HCT116 (cell line): ENCODE results near the gene EVI5. TPM values are rescaled to one million over a fixed set of nuclear protein-coding genes. Genes with fewer than 3 reads are reported as not detected.
A peak's percentile ranks its signal among the peaks of the same experiment; 100 is the strongest.

Source experiments
- ATAC-seq: fragments of 200-7000 bp; cut with Tn5 transposase; 2 replicates; pipeline ENCODE4 v1.9.1; 2020; ENCODE audit warnings: mild to moderate bottlenecking, moderate library complexity
- BruUV-seq: library from RNA; stranded (reverse); fragments of 400-500 nt; replicated peaks from 2 replicates; lab custom pipeline; 2021; lab: Mats Ljungman, UMichigan
- CTCF ChIA-PET: fragments of 300-600 bp; sonication (Branson Sonifier 250); formaldehyde crosslinking; loops from one replicate; lab custom pipeline; 2021; ENCODE audit warnings: antibody characterized with exemption; lab: Charles Lee
- POLR2A ChIA-PET: fragments of 300-600, 350-600 bp; sonication (Branson Sonifier 250); formaldehyde crosslinking; loops from one replicate; lab custom pipeline; 2021; ENCODE audit warnings: antibody characterized with exemption; lab: Charles Lee
- RAD21 ChIA-PET, 2 experiments: fragments of 300-600 bp; sonication (Branson Sonifier 250); formaldehyde crosslinking; loops; one replicate each; lab custom pipeline; 2023; ENCODE audit warnings: low total read pairs in 2 of 2; ENCODE audit not compliant: uncharacterized antibody in 2 of 2, unreplicated experiment in 2 of 2, low non-redundant PET in 1 of 2; lab: Charles Lee
- DNase-seq: peaks from one replicate; pipeline ENCODE4 v3.0.0-alpha.2; 2010; ENCODE audit warnings: low read depth, low spot score
- H2AFZ ChIP-seq: fragments of 200-600 bp; shearing (Covaris generic), sonication (generic); 2 replicates; pipeline ENCODE4 v1.6.1; 2017; ENCODE audit warnings: low read depth, mixed run types, mixed read lengths, antibody characterized with exemption, low read length; ENCODE audit not compliant: poor library complexity, severe bottlenecking
- H3K27ac ChIP-seq: 2 replicates; pipeline ENCODE4 v1.5.1; 2012; ENCODE audit warnings: low read depth, low read length
- H3K27me3 ChIP-seq: fragments of 200-600 bp; sonication (generic); 2 replicates; pipeline ENCODE4 v1.6.1; 2016; ENCODE audit warnings: mixed run types, low read length, mixed read lengths; ENCODE audit not compliant: insufficient read depth
- H3K36me3 ChIP-seq, 2 experiments: fragments of 200-500 bp in 1 of 2; fragments of 200-600 bp in 1 of 2; sonication (Bioruptor generic) in 1 of 2; sonication (generic) in 1 of 2; 2 replicates each; pipeline versions ENCODE4 v1.5.1 to v1.6.1; 2014 to 2016; ENCODE audit warnings: low read length in 2 of 2, inconsistent platforms in 1 of 2, mixed read lengths in 1 of 2, mixed run types in 1 of 2; ENCODE audit not compliant: insufficient read depth in 2 of 2, control insufficient read depth in 1 of 2
- H3K4me1 ChIP-seq, 2 experiments: fragments of 200-600 bp in 1 of 2; sonication (generic) in 1 of 2; 2 replicates each; pipeline versions ENCODE4 v1.5.1 to v1.6.1; 2012 to 2017; ENCODE audit warnings: low read length in 2 of 2, inconsistent platforms in 1 of 2, mild to moderate bottlenecking in 1 of 2, mixed read lengths in 1 of 2, mixed run types in 1 of 2, moderate library complexity in 1 of 2; ENCODE audit not compliant: insufficient read depth in 2 of 2, control insufficient read depth in 1 of 2
- H3K4me2 ChIP-seq: fragments of 200-600 bp; sonication (generic); 2 replicates; pipeline ENCODE4 v1.6.1; 2017; ENCODE audit warnings: mixed run types, low read length, mixed read lengths
- H3K4me3 ChIP-seq, 2 experiments: fragments of 200-600 bp in 1 of 2; sonication (generic) in 1 of 2; replicated peaks in 1 of 2; 2 replicates each; pipeline ENCODE4 v1.5.1; 2011 to 2016; ENCODE audit warnings: low read length in 2 of 2, control low read depth in 1 of 2, low read depth in 1 of 2, mild to moderate bottlenecking in 1 of 2, mixed read lengths in 1 of 2, mixed run types in 1 of 2
- H3K79me2 ChIP-seq: fragments of 200-600 bp; sonication (generic); 2 replicates; pipeline ENCODE4 v1.6.1; 2017; ENCODE audit warnings: mild to moderate bottlenecking, mixed run types, low read length, moderate library complexity, mixed read lengths; ENCODE audit not compliant: insufficient read depth
- H3K9ac ChIP-seq: fragments of 200-600 bp; sonication (generic); 2 replicates; pipeline ENCODE4 v1.6.1; 2016; ENCODE audit warnings: low read length, mixed read lengths
- H3K9me2 ChIP-seq: fragments of 200-600 bp; sonication (generic), shearing (Covaris generic); 2 replicates; pipeline ENCODE4 v1.6.1; 2017; ENCODE audit warnings: mixed run types, mild to moderate bottlenecking, moderate library complexity; ENCODE audit not compliant: insufficient read depth
- H3K9me3 ChIP-seq, 2 experiments: fragments of 200-500 bp in 1 of 2; fragments of 200-600 bp in 1 of 2; sonication (Bioruptor generic) in 1 of 2; sonication (generic) in 1 of 2; 2 replicates each; pipeline ENCODE4 v1.6.1; 2014 to 2017; ENCODE audit warnings: low read length in 2 of 2, mixed read lengths in 2 of 2, inconsistent platforms in 1 of 2, low read depth in 1 of 2, mild to moderate bottlenecking in 1 of 2, mixed run types in 1 of 2, moderate library complexity in 1 of 2; ENCODE audit not compliant: control insufficient read depth in 1 of 2, insufficient read depth in 1 of 2
- H4K20me1 ChIP-seq: fragments of 200-600 bp; sonication (generic), shearing (Covaris generic); 2 replicates; pipeline ENCODE4 v1.6.1; 2017; ENCODE audit warnings: mixed run types, mild to moderate bottlenecking, moderate library complexity; ENCODE audit not compliant: insufficient read depth
- CEBPB ChIP-seq: IDR thresholded peaks from 2 replicates; pipeline ENCODE4 v1.6.1; 2012; ENCODE audit warnings: low read depth
- EZH2 ChIP-seq: fragments of 200-600 bp; sonication (generic); IDR thresholded peaks from 2 replicates; pipeline ENCODE4 v1.6.1; 2017; ENCODE audit warnings: antibody characterized with exemption, mixed run types
- EZH2phosphoT487 ChIP-seq: fragments of 200-600 bp; IDR thresholded peaks from 2 replicates; pipeline ENCODE4 v1.6.1; 2018; ENCODE audit warnings: antibody characterized with exemption, borderline replicate concordance
- POLR2AphosphoS5 ChIP-seq: IDR thresholded peaks from 2 replicates; pipeline ENCODE4 v1.6.1; 2011; ENCODE audit warnings: mild to moderate bottlenecking, low read depth, low read length, moderate library complexity
- SRF ChIP-seq: IDR thresholded peaks from 2 replicates; pipeline ENCODE4 v1.6.1; 2012; ENCODE audit warnings: low read depth
- ZFX ChIP-seq: fragments of 450-650 bp; IDR thresholded peaks from 2 replicates; pipeline ENCODE4 v1.6.1; 2017
- ZNF274 ChIP-seq: fragments of 200-500 bp; sonication (Bioruptor generic); IDR thresholded peaks from 2 replicates; pipeline ENCODE4 v1.6.1; 2014; ENCODE audit warnings: mild to moderate bottlenecking, low read depth, low read length, inconsistent platforms
- intact Hi-C: fragments of 100-400 bp; cut with micrococcal nuclease; formaldehyde crosslinking; loops from 2 replicates; pipeline ENCODE4 v1.10.0; 2022
- total RNA-seq: library from RNA; stranded (reverse); gene quantifications from one replicate; pipeline ENCODE4 v1.2.1, GENCODE V29; 2021; ENCODE audit not compliant: unreplicated experiment
- TF ChIP-seq, protein P1 (sequence below): IDR thresholded peaks from 2 replicates; pipeline ENCODE4 v1.6.1; 2012

The EVI5 gene
- total RNA-seq, 1 experiment from 2014 or later, result 21.8 TPM

- TF ChIP-seq, protein P1, sequence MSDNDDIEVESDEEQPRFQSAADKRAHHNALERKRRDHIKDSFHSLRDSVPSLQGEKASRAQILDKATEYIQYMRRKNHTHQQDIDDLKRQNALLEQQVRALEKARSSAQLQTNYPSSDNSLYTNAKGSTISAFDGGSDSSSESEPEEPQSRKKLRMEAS, result peak; percentile 99
- TF ChIP-seq SRF, result no peak
- TF ChIP-seq POLR2AphosphoS5, result peak; percentile 100
- TF ChIP-seq ZFX, result peak; percentile 94
- no peak for TF ChIP-seq ZNF274
Measured at GRCh38 chr1:92831762-92832536, 47.0 kb upstream of the EVI5 start, which contains the start of gene RPL5 (continued).

DNA sequence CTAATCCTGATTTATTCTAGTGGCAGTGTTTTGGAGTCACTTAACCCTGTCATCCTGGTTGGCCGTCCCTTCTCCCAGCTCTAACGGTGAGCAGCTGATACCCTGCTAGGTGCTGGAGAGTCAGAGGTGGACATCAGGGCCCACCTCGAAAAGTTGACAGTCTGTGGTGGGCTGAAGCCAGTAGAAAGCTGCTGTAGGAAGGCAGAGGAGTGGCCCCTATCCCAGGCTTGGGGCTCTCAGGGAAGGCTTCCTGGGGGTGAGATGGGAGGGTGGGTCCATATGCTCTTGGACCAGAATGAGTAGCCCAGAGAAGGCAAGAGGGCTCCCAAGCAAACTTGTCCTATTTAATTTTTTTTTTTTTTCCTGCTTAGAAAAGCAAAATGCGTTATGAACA is 46.5 kb upstream of the EVI5 start:
- Histone ChIP-seq H3K4me3 (peak overlapping the region in 1 of 2 experiments; percentile 80; a peak in 3 of 4 replicates), H3K9me2 (no peaks in the 10 kb centered on the region), H4K20me1 (peaks cover 35% of the 10 kb centered on the region), H2AFZ (peak overlapping the region; percentile 28), H3K4me1 (peaks cover 5 to 20% of the 10 kb centered on the region in 2 experiments; a peak in 3 of 4 replicates), H3K36me3 (peaks cover 31 to 39% of the 10 kb centered on the region in 2 experiments), H3K27ac (no peak overlapping the region), H3K79me2 (peaks cover 45% of the 10 kb centered on the region), H3K4me2 (peak overlapping the region; percentile 78), H3K9me3 (no peaks in the 10 kb centered on the region), H3K27me3 (no peaks in the 10 kb centered on the region), H3K9ac (peak overlapping the region; percentile 30)
- CTCF ChIA-PET, result interaction anchor here (0.9 to 2.5 kb wide), 5 partner anchors 10 to 521 kb away, joined by 3 to 18 read pairs (median 4); no protein-coding TSS in a partner anchor
- RAD21 ChIA-PET, result interaction anchor here in 1 of 2 experiments (0.9 kb wide), 1 partner anchor 82 kb away, joined by 3 read pairs; no protein-coding TSS in a partner anchor
- ATAC-seq (peak; percentile 18), DNase-seq (no peak)
- TSS peak; percentile 98 for BruUV-seq
- no peak for TF ChIP-seq EZH2phosphoT487
- no peak for TF ChIP-seq EZH2
- TF ChIP-seq CEBPB, result no peak
- POLR2A ChIA-PET, result interaction anchor here (0.7 to 1.7 kb wide), 11 partner anchors 9 to 1761 kb away, joined by 3 to 11 read pairs (median 4); partner anchors contain the start of gene EVI5
- intact Hi-C loops, result no loop called here
